Uterus (tissue), 4 donors: ENCODE data around the gene FAM20B. TPM values are rescaled to one million over a fixed set of nuclear protein-coding genes. Genes with fewer than 3 reads are reported as not detected.

Source experiments
- DNase-seq, 2 donors: peaks; one replicate each; pipeline ENCODE4 v3.0.0-alpha.2; 2019 to 2020
- H3K27ac ChIP-seq, 2 donors: fragments of 200-600 bp; sonication (generic); 1 replicate in 1 of 2; 2 replicates in 1 of 2; pipeline ENCODE4 v1.5.1; 2016 to 2018
- H3K27me3 ChIP-seq, 2 donors: fragments of 200-600 bp; sonication (generic); one replicate each; pipeline ENCODE4 v1.5.1; 2018 to 2019; ENCODE audit warnings: control low read depth in 1 of 2
- H3K36me3 ChIP-seq, 2 donors: fragments of 200-600 bp; sonication (generic); one replicate each; pipeline ENCODE4 v1.5.1; 2019; ENCODE audit warnings: control low read depth in 1 of 2
- H3K4me1 ChIP-seq, 2 donors: fragments of 200-600 bp; sonication (generic); one replicate each; pipeline ENCODE4 v1.5.1; 2018 to 2019; ENCODE audit warnings: control low read depth in 1 of 2
- H3K4me3 ChIP-seq, 2 donors: fragments of 200-600 bp; sonication (generic); 1 replicate in 1 of 2; 2 replicates in 1 of 2; pipeline ENCODE4 v1.5.1; 2018 to 2019; ENCODE audit warnings: mild to moderate bottlenecking in 1 of 2
- H3K9me3 ChIP-seq, 2 donors: fragments of 200-600 bp; sonication (generic); one replicate each; pipeline ENCODE4 v1.5.1; 2019; ENCODE audit warnings: control low read depth in 1 of 2
- POLR2A ChIP-seq, 2 donors: fragments of 450-650 bp; IDR thresholded peaks; one replicate each; pipeline ENCODE4 v1.6.1; 2016; ENCODE audit warnings: antibody characterized with exemption in 2 of 2, mild to moderate bottlenecking in 1 of 2, moderate library complexity in 1 of 2
- intact Hi-C: fragments of 100-400 bp; cut with DNase I; formaldehyde crosslinking; loops from one replicate; pipeline ENCODE4 v1.15.1; 2023; ENCODE audit warnings: low total_unique reads
- total RNA-seq, 4 donors: library from RNA; depleted of rRNA in 3 of 4; stranded (reverse); fragments of >200 nt in 3 of 4; gene quantifications; one replicate each; pipeline versions ENCODE4 v1.1.0 to v1.2.4, GENCODE V29; 2014 to 2023
- TF ChIP-seq, protein P1 (sequence below), 4 experiments: fragments of 200-600 bp in 2 of 4; fragments of 450-650 bp in 2 of 4; sonication (generic) in 2 of 4; IDR thresholded peaks; one replicate each; pipeline ENCODE4 v1.5.1; 2016 to 2019; ENCODE audit warnings: antibody characterized with exemption in 4 of 4, mild to moderate bottlenecking in 2 of 4, moderate library complexity in 1 of 4
- donor health status: DM: yes; HTN: yes; CAD: no.

Gene FAM20B
- total RNA-seq, 4 donors from 2014 or later = 12.8 to 70.1 (median 36.7) TPM

DNA sequence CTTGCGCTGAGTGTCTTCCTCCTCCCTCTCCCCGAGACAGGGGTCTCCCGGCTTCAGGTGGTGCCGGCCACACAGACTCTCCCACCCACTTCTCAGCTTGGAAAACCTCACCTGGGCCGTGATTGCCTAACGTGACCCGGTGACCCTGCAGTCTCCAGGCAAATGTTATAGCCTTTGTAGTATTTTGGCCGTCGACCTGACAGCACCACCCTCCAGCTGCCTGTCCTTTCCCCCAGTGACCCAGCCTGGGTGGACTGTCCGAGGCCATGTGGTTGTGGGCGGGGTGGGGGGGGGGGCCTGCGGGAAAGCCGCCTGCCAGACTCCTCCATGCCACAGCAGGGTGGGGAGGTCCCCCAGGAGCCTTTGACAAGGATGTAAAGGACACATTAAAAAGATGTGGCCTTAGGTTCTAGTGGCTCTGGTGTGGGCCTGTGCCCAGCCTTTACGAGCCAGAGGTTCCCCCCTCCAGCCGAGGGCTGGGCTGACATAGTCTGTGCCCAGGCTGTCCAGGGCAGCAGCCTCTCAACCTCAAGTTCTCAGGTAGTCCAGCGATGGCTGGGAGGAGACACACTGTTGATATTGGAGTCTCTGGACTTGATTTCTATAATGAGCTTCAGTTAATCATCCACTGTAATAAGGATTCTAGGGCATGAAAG is 64.3 kb downstream of the FAM20B start:
- Histone ChIP-seq H3K27ac (no peak overlapping the region), H3K9me3 (no peaks in the 10 kb centered on the region), H3K27me3 (no peaks in the 10 kb centered on the region), H3K4me1 (peaks cover 0 to 4% of the 10 kb centered on the region in 2 donors), H3K4me3 (no peak overlapping the region), H3K36me3 (no peaks in the 10 kb centered on the region)
- TF ChIP-seq, protein P1, sequence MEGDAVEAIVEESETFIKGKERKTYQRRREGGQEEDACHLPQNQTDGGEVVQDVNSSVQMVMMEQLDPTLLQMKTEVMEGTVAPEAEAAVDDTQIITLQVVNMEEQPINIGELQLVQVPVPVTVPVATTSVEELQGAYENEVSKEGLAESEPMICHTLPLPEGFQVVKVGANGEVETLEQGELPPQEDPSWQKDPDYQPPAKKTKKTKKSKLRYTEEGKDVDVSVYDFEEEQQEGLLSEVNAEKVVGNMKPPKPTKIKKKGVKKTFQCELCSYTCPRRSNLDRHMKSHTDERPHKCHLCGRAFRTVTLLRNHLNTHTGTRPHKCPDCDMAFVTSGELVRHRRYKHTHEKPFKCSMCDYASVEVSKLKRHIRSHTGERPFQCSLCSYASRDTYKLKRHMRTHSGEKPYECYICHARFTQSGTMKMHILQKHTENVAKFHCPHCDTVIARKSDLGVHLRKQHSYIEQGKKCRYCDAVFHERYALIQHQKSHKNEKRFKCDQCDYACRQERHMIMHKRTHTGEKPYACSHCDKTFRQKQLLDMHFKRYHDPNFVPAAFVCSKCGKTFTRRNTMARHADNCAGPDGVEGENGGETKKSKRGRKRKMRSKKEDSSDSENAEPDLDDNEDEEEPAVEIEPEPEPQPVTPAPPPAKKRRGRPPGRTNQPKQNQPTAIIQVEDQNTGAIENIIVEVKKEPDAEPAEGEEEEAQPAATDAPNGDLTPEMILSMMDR (IDR thresholded peaks at IDR 0.05) = no peak
- no peak for TF ChIP-seq POLR2A (IDR thresholded peaks at IDR 0.05)
- DNase-seq = no peak
- intact Hi-C loops = no loop called here

DNA sequence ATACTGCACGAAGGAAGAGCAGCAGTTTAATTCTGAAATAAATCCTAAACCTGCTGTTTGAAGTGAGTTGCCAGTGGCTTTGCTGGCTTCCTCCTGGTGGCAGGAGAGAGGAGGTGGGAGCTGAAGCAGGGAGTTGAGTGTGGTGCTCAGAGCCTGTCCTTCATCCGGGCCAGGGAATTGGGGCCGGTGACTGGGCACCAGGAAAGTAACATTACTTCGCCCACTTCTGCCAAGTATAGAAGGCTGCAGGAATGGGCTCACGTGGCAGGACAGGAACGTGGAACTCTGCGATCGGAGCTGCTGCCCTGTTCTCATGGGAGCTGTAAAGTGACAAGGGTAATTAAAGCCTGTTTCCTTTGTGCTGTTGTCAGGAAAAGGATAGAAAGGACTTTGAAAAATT is 64.8 kb downstream of the FAM20B start:
- intact Hi-C loops = no loop called here

DNA sequence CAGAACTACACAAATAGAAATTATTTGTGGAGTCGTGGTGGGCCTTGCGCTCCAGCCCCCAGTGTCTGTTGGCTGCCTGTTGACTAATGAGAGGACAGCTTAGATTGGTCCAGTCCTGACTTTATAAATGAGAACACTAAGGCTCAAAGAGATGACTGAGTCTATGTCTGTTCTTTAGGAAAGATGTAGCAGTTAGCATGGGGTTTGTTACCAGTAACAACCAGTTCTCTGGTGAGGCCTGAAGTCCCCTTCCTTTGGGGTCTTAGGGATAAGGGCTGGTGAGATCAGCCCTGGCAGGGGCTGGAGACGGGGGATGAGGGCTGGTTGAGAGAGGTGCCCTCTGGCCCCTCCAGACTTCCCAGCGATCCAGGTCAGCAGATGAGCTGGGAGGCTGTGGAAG is 65.2 kb downstream of the FAM20B start:
- Histone ChIP-seq H3K27me3 (no peaks in the 10 kb centered on the region), H3K36me3 (no peaks in the 10 kb centered on the region), H3K4me3 (no peak overlapping the region), H3K9me3 (no peaks in the 10 kb centered on the region), H3K27ac (no peak overlapping the region), H3K4me1 (peaks cover 0 to 4% of the 10 kb centered on the region in 2 donors)
- intact Hi-C loops = no loop called here
- DNase-seq = no peak
- TF ChIP-seq POLR2A (IDR thresholded peaks at IDR 0.05) = no peak
- TF ChIP-seq, protein P1 (IDR thresholded peaks at IDR 0.05) = no peak

More for the DNA sequence above, 64.8 kb downstream of the FAM20B start:
- no peaks in the 10 kb centered on the region for H3K27me3 ChIP-seq
- H3K4me1 ChIP-seq = peaks cover 0 to 4% of the 10 kb centered on the region in 2 donors
- no peak for DNase-seq
- H3K36me3 ChIP-seq = no peaks in the 10 kb centered on the region
- TF ChIP-seq, protein P1 (IDR thresholded peaks at IDR 0.05) = no peak
- TF ChIP-seq POLR2A (IDR thresholded peaks at IDR 0.05) = no peak
- no peak overlapping the region for H3K27ac ChIP-seq
- H3K4me3 ChIP-seq = no peak overlapping the region
- H3K9me3 ChIP-seq = no peaks in the 10 kb centered on the region

DNA sequence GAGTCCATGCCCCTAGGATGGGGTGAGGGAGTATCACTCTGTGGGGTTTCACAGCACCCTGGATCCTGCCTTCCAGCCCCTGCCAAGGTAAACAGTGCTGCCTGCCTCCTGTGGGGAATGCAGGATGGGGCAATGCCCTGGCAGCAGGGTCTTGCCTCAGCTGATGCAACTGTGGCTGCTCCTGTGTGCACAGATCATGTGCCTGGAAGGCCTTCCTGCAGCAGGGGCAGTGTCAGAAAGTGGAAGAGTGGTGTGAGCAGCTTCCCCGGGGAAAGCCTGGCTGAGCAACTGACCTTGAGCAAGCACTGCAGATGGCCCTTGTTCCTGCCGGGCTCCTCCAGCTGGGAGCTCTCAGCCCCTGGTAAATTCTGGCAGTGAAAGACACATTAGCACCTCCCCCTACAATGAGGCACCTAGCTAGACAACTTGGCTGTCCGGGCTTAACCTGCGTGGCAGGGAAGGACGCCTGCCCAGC is 66.0 kb downstream of the FAM20B start:
- DNase-seq = peak in 1 of 2 donors; percentile 26
- H3K4me1 ChIP-seq = peaks cover 0 to 4% of the 10 kb centered on the region in 2 donors
- H3K9me3 ChIP-seq = no peaks in the 10 kb centered on the region
- no peak overlapping the region for H3K4me3 ChIP-seq
- TF ChIP-seq POLR2A (IDR thresholded peaks at IDR 0.05) = no peak
- TF ChIP-seq, protein P1 (IDR thresholded peaks at IDR 0.05) = no peak
- no peaks in the 10 kb centered on the region for H3K27me3 ChIP-seq
- H3K36me3 ChIP-seq = no peaks in the 10 kb centered on the region
- intact Hi-C loops = no loop called here
- H3K27ac ChIP-seq = no peak overlapping the region

DNA sequence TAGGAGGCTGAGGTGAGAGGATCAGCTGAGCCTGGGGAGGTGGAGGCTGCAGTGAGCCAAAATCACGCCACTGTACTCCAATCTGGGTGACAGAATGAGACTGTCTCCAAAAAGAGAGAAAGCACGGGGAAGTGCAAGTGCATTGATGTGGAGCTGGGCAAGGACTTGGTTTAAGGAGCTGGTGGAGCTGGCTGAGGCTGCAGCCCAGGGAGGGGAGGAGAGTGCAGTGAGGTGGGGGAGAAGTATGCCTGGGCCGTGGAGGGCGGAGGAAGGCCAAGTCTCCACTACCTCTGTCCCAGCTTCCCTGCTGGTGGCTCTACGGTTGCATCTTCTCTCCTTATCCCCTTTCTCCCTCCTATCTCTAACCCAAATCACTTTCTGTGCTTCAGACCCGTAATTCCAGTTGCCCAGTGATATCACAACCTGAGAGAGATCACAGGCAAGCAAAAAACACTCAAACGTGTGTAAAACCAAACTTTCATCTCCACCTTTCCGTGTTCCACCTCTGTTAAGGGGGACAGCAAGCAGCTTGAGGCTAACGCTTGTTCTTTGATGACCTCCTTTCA is 67.3 kb downstream of the FAM20B start:
- H3K4me3 ChIP-seq = no peak overlapping the region
- no peaks in the 10 kb centered on the region for H3K27me3 ChIP-seq
- no peak overlapping the region for H3K27ac ChIP-seq
- no peaks in the 10 kb centered on the region for H3K9me3 ChIP-seq
- peaks cover 0 to 4% of the 10 kb centered on the region in 2 donors for H3K4me1 ChIP-seq
- intact Hi-C loops = no loop called here
- H3K36me3 ChIP-seq = no peaks in the 10 kb centered on the region
- no peak for TF ChIP-seq POLR2A (IDR thresholded peaks at IDR 0.05)
- TF ChIP-seq, protein P1 (IDR thresholded peaks at IDR 0.05) = no peak
- no peak for DNase-seq
